ENCODE measurements around the gene SCARB2.
"Not testable (repeated sequence)": the region's sequence is repeated elsewhere in the genome, so short reads cannot be mapped to it uniquely, and the experiment has no call there.

SCARB2 gene, protein sequence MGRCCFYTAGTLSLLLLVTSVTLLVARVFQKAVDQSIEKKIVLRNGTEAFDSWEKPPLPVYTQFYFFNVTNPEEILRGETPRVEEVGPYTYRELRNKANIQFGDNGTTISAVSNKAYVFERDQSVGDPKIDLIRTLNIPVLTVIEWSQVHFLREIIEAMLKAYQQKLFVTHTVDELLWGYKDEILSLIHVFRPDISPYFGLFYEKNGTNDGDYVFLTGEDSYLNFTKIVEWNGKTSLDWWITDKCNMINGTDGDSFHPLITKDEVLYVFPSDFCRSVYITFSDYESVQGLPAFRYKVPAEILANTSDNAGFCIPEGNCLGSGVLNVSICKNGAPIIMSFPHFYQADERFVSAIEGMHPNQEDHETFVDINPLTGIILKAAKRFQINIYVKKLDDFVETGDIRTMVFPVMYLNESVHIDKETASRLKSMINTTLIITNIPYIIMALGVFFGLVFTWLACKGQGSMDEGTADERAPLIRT

DNA sequence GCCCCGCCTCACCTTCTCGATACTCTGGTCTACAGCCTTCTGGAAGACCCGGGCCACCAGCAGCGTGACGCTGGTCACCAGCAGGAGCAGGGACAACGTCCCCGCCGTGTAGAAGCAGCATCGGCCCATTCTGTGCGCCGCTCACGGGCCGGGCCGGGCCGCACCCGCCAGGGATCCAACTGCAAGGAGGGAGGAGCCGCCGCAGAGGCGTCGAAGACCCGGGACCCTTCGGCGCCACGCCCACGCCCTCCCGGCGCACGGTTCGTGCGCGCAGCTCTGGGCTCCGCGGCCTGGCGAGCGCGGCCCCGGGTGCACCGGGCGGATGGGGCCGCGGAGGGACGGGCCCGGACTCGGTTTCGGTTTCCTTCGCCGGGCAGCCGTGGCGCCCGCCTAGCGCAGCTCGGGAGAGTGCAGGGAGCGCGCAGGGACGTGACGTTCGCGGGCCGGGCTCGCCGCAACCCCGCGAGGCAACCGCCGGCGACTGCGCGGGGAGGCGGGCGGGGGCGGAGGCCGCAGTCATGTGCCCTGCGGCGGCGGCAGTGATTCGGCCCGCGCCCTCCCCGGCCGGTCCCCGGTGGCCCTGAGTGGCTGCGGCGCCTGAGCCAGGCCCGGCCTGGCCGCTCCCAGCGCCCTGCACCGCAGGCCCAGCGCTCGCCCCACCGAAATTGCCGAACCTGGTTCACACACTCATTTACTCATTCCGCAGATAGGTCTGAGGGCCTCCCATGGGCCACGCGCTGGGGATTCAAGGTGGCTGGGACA, at the start of gene SCARB2:
TSS of gene SCARB2 (minus strand) at position 410 of the 762 bp plus-strand sequence. CDS start at position 129, 281 bp downstream.
- DNase-seq: peak; percentile 34

DNA sequence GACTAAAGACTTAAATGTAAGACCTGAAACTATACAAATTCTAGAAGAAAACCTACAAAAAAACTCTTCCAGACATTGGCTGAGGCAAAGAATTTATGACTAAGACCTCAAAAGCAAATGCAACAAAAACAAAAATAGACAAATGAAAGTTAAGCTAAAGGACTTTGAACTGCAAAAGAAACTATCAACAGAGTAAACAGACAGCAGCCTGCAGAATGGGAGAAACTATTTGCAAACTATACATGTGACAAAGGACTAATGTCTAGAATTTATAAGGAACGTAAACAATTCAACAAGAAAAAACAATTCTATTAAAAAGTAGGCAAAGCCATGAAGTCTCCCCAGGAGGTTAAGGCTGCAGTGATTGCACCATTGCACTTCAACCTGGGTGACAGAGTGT, 46.9 kb upstream of the SCARB2 start:
- no peak for DNase-seq

DNA sequence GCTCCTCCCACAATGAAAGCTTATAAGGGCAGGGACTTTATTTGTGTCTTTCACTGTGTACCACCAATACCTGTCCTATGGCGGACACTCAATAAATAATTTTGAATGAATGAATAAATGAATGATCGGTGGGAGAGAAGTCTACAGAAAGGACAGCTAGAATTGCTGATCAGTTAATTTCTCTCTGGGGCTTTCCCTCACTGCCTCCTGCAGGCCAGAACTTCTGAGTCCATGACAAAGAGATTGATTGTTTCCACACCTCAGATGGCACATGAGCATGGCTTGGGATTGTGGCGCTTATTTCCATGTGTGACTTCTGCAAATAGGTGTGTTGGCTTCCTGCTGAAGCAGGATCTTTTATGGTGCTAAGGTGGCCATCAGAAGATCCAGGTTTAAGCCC, 44.2 kb upstream of the SCARB2 start:
- no peak for DNase-seq

DNA sequence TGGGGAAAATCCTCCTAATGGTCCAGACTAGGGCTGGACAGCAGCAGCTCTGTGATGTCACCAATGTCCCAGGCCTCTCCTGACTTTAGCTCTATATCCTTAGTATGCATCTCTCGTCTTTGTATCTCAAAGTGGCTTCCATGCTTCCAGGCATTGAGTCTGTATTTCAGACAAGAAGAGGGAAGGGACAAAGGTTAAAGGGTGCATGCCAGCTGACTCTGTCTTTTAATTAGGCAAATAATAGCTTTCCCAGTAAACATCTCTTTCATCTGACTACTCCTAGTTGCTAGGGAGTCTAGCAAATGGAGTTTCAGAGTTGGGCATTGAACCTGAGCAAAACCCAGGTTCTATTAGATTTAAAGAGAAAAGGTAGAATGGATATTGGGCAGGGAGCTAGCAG, 43.3 kb upstream of the SCARB2 start:
- no peak for DNase-seq

DNA sequence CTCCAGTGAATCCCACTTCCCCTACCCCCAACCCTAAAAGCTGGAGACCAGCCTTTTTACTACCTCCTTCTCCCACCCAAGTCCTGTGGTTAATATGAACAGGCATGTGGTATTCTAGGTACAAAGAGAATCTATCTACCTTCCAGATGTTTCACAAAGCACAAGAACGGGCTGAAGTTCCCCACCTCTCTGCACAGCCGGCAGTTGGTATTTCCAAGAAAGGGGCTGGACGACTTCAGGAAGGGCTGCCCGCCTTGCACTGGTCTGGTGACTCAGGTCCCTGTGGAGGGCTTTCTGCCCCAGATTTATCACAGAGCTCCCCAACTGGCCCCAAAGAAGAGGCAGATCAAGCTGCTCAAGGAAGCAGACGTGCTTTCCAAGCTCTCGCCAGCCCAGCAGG, 42.4 kb upstream of the SCARB2 start:
- DNase-seq: no peak

DNA sequence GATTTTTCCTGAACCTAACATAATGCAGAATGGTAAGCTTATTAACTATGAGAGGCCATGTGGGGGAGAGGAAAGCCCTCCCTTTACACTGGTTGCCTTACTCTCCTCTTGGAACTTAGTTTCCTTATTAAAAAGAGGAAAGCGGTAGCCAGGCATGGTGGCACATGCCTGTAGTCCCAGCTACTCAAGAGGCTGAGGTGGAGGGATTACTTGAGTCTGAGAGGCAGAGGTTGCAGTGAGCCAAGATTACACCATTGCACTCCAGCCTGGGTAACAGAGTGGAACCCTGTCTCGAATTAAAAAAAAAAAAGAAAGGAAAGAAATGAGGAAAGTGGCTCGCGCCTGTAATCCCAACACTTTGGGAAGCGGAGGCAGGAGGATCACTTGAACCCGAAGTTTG, 39.9 kb upstream of the SCARB2 start:
- DNase-seq: no peak

DNA sequence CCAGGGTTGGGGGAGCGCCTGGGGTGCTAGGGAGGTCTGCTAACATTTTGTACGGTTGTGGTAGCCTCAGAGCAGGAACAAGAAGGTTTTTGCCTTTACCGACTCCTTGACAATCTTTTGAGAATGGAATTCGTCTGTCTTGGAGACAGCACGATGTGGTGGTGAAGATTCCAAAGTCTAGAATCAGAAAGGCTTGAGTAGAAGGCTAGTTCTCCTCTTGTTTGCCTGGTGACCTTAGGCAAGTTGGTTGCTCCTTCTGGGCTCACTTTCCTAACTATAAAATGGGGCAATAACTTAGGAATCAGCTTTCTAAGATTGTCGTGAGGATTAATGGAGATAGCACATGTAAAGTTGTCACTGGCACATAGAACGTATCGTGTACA, 38.6 kb upstream of the SCARB2 start:
- no peak for DNase-seq

DNA sequence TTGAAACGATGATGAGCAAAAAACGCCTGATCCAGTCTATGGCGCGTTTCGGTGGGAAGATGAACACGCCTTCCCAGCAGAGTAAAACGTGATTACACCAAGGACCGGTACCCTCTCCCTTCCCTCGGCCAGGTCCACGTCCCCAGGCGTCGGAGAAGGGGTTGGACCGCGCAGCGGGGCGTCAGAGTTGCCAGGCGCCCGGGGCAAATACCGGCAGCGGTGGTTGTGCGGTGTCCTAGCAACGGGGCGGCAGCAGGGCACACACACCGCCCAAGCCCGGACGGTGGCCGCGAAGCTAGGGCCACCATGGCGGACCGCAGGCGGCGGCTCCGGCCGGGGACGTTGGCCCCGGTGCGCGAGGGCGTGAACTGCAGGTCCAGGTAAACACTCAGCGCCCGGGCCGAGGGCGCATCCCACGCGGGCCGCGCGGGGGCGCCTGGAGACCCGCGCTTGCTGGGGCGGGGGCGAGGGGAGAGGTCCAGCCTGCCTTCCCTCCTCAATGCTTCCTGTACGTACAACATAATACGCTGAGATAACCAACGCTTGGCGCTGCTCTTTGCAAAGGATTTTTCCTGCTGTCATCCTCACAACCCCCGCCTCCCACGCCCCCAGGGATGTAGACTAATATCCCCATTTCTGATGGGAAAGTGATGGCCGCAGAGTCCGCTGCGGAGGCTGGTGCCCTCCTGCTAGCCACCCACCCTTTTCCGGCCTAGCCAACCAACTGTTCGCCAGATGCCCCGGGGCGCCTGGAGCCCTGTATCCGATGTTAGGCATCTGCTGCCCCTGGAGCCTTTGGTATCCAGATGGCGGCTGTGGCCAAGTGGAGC, 38.0 kb upstream of the SCARB2 start, which contains the start of gene FAM47E:
TSS of gene FAM47E (plus strand) at position 281 of the 830 bp plus-strand sequence. CDS start at position 307, 26 bp downstream.
- peak; percentile 26 for DNase-seq

DNA sequence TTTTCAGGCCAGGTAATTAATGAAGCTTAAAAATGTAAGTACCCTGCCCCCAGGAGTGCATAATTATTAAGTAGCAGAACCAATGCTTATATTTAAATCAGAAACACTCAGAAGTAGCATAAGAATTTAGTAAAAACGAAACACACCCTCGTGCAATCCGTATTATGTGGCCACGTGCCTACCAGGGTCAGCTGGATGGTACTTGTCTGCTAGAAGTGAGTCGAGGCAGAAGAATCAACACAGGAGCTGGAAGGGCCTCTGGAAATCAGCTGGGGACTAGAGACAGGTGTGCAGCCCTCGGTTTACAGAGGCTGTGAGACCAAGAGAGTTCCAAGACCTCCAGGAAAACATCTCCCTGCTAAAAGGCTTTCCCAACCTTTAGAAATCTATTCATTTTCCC, 37.3 kb upstream of the SCARB2 start:
- DNase-seq: no peak

DNA sequence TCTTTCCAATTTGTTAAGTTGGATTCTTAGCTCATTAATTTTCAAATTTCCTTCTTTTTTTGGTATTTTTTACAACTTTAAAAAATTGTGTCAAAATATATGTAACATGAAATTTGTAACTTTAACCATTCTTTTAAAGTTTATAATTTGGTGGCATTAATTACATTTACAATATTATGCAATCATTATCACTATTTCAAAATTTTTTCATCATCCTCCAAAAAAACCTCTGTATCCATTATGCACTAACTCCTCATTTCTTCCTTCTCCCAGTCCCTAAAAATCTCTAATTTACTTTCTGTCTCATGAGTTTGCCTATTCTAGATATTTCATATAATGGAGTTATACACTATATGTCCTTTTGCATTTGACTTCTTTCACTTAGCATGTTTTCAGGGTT, 33.2 kb upstream of the SCARB2 start:
- DNase-seq: no peak

DNA sequence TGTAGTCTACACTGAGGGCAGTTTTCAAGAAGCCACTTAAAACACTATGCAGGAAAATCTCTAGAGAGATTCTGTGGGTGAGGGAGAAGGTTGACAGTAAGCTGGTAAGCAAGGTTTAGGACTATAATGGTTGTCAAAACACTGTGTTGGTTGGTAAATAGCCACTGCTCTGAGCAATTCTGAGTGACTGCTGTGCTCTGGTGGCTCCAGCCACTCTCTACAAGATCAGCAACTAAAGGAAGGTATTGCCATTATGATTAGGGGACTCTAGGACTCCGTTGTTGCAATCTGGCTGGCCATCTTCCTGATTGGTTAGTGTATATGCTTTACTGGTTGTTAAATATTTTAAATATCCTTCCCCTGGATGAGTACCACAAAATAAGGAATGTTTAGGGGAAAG, 32.4 kb upstream of the SCARB2 start:
- DNase-seq: no peak

DNA sequence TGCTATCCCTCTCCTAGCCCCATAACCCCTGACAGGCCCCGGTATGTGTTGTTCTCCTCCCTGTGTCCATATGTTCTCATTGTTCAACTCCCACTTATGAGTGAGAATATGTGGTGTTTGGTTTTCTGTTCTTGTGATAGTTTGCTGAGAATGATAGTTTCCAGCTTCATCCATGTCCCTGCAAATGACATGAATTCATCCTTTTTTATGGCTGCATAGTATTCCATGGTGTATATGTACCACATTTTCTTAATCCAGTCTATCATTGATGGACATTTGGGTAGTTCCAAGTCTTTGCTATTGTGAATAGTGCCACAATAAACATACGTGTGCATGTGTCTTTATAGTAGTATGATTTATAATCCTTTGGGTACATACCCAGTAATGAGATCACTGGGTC, 30.3 kb upstream of the SCARB2 start:
- DNase-seq: not testable (repeated sequence)

DNA sequence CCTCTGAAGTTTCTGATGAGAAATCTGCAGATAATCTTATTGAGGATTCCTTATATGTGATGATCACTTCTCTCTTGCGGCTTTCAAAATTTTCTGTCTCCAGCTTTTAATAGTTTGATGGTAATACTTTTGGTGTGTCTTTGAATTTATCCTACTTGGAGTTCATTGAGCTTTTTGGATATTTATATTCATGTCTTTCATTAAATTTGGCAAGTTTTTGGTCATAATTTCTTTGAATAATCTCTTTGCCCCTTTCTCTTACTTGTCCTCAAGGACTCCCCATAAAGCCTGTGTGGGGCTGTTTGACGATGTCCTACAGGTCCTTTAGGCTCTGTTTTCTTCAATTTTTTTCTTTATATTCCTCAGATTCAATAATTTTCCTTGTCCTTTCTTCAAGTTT, 26.6 kb upstream of the SCARB2 start:
- DNase-seq: no peak

DNA sequence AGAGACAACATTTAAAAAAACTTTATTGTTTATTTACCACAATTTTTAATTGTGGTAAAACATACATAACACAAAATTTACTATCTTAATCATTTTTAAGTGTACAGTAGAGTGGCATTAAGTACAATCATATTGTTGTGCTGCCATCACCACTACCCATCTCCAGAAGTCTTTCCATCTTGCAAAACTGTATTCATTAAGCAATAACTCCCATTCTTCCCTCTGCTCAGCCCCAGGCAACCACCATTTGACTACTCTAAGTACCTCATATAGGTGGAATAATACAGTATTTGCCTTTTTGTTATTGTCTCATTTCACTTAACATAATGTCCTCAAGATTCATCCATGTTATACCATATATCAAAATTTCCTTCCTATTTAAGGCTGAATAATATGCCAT, 25.1 kb upstream of the SCARB2 start:
- DNase-seq: no peak

DNA sequence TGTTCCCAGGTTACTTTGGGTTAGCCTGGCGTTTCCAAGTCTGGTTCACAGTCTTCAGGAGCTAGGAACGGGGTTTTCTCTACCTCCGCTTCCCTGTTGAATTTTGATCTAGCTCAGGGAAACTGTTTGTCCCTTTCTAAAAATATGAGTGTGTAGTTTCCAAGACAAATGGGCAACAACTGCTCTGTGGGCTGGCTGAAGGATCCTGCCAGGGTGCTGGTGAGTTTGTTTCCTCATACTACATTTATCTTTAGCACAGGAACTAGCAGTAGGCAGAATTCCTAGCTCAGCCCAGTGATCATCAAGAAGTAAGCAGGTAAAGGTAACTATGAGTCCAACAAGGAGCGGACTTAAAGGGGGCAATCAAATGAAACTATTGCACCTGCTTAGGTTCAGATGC, 24.6 kb upstream of the SCARB2 start:
- no peak for DNase-seq

DNA sequence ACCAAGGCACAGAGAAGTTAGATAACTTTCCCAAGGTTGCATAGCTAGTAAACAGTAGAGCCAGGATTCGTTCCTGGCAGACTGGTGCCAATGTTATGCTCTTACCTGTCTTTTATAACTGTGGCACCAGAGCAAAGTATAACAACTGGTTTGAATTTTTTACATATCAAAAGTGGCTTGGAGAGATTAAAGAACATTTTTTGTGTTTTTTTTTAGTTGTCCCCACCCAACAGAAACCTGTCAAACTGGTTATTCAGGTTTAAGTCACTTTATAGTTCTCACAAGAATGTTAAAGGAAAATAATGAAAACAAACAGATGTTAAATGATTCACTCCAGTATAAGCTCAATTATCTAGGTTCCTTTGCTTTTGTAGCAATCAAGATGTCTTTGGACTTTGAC, 22.3 kb upstream of the SCARB2 start:
- no peak for DNase-seq

DNA sequence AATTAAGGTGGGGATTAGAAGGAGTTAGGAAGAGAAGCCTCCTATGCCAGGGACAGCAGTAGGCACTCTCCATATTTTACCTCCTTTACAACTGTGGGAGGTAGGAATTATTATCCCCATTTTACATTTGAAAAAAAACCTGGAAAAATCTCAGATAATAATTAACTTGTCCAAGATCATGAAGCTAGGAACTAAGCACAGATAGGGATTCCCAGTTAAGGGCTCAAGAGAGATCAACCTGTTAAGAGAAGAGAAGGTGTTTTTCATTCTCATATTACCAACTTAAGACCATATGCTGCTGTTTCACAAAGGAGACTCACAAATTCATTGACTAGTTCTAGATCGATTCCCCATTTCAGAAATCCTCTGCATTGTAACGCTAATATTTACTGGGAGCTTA, 21.8 kb upstream of the SCARB2 start:
- DNase-seq: no peak

DNA sequence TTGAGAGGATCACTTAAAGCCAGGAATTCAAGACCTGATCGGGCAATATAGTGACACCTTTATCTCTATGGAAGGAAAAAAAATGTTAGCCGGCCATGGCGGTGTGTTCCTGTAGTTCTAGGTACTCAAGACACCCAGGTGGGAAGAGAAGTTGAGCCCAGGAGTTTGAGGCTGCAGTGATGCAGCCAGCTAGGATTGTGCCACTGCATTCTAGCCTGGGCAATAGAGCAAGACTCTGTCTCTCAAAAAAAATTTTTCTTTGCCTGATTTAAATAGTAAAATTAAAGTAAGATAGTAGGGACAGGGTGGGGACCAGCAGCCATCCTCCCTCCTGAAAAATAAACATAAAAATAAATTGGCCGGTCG, 21.0 kb upstream of the SCARB2 start:
- DNase-seq: no peak

DNA sequence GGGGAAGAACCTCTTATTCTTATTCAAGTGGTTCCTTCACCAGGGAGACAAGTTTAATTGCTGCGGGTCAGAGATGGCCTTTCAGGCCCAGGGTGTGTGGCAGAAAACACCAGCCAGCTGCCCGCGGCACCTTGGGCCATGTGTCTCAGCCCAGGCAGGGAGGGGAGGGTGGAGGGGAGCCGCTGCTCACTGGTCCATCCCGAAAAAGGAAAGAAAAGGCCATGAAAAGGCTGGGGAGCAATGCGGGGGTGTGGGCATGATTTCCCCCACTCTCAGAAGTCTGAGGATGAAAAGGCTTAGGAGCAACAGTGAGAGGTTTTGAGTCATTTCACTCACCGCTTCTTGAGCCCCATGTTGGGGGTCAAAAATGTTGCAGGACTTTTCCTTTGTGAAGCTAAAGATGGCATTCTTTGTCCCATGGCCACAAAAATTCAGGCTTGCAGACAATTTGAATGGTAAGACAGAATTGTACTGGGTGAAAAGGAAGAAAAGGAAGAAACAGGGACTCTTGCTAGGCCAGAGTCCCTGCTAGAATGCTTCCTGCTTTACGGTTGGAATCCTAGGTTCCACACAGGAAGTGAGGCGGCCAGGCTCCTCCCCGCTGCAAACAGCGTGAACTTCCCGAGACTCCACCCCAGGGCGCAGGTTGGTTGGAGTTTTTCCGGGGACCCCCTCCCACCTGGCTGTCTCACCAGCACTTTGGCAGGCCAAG, 20.5 kb upstream of the SCARB2 start:
- no peak for DNase-seq

DNA sequence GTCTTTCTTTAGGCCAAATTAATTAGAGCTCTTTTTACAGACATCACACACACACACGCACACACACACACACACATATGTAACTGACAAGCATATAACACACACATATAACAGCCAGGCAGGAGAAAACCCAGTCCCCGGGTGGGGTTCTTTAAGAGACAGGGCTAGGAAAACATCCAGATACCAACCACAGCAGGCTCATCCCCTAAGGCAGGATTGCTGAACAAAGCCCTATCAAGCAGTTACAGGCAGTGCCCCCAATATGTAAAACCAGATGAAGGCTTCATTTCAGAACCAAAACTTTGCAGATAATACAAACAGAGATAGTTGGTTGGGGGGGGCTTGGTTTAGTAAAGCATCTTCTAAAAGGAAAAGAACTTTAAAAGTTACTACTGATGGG, 19.9 kb upstream of the SCARB2 start:
- no peak for DNase-seq

DNA sequence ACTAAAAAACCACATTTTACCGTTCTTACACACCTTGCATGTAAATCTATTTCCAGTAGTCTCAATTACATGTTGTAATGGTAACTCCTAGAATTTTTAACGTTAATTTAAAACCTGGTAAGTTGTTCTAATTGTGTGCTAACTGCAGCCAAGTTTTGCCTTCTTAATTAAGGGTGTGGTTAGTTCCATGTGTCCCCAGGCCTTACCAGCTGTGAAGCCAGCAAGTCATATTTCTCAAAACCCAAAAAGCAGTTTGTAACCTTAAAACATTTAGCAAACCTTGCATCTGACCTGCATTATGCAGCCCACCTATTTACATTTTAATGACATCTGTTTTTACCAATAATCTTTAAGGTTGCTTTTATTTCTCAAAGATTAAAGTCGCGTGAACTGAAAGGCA, 19.5 kb upstream of the SCARB2 start:
- DNase-seq: no peak

DNA sequence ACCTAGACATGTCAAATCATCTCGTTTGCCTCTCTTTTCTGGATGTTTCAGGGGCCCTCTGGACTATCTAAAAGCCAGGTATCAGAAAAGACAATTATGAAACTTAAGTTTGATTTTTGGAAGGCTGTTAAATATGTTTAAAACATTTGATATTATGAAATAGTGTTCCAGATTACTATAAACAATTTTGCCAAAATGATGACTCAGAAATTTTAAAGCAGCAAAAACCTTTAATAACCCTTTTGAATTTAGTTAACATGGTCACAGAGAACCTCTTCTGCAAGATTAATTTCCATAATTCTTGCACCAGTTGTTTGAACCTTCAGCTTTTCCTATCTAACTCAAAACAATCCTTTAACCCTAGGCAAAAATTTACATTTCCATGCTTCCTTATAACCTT, 19.1 kb upstream of the SCARB2 start:
- no peak for DNase-seq

DNA sequence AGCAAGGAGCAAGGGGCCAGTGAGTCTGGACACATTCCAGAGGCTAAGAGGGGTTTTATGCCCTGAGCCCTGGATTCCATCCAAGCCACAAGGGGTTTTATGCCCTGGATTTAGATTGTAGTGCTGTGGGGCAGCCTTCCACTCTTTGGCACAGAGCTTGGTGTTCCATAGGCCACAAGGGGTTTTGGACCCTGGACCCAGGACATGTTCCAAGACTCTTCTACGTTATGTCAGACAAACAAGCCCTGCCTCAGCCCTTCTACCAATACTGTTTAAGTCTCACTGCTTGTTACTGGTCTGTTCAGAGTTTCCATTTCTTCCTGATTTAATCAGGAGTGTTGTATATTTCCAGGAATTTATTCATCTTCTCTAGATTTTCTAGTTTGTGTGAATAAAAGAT, 12.8 kb upstream of the SCARB2 start:
- no peak for DNase-seq

Data from NCI-H1694 (cell line).